Astrocyte of the spinal cord (primary cell): ENCODE measurements around the gene HOXB9.

Source experiments
- DNase-seq: peaks from one replicate; pipeline ENCODE4 v3.0.0; 2011; ENCODE audit warnings: low read depth, low spot score
- H3K4me3 ChIP-seq: 2 replicates; pipeline ENCODE4 v1.5.1; 2011; ENCODE audit warnings: low read depth, mild to moderate bottlenecking, low read length, moderate library complexity
- CTCF ChIP-seq: IDR thresholded peaks from 2 replicates; pipeline ENCODE4 v1.5.1; 2012; ENCODE audit warnings: low read depth, mild to moderate bottlenecking, low read length, inconsistent platforms
- in situ Hi-C: cut with HindIII; loops from 2 replicates; pipeline ENCODE4 v1.10.0; 2017; ENCODE audit warnings: low sequenced_read_pairs

HOXB9 gene

GRCh38 chr17:48632579-48633265 lies 6.6 kb upstream of the HOXB9 start:
- no peak overlapping the region for H3K4me3 ChIP-seq
- DNase-seq, result no peak
- no peak for TF ChIP-seq CTCF
- in situ Hi-C loops, result no loop called here

- no peak for TF ChIP-seq CTCF
- in situ Hi-C loops, result no loop called here
- DNase-seq, result no peak
- H3K4me3 ChIP-seq, result no peak overlapping the region
Measured at GRCh38 chr17:48631693-48632578, 5.8 kb upstream of the HOXB9 start.

- TF ChIP-seq CTCF, result no peak
- DNase-seq, result no peak
- no peak overlapping the region for H3K4me3 ChIP-seq
- in situ Hi-C loops, result no loop called here
Measured at GRCh38 chr17:48630925-48631692, 5.0 kb upstream of the HOXB9 start.

- no peak for TF ChIP-seq CTCF
- no peak for DNase-seq
- no peak overlapping the region for H3K4me3 ChIP-seq
- in situ Hi-C loops, result no loop called here
Measured at GRCh38 chr17:48630009-48630924, 4.1 kb upstream of the HOXB9 start.

- no peak for DNase-seq
- H3K4me3 ChIP-seq, result no peak overlapping the region
- in situ Hi-C loops, result no loop called here
- TF ChIP-seq CTCF, result no peak
Measured at GRCh38 chr17:48629411-48629759, 3.2 kb upstream of the HOXB9 start.
